ENCODE data around the gene LBR.

The LBR gene

GRCh38 chr1:225362805-225363204, 65.0 kb downstream of the LBR start:
- no peak for TF ChIP-seq CSRNP3 (CRISPR knock-in tag; IDR thresholded peaks at IDR 0.05)
- TF ChIP-seq BACH2 (CRISPR knock-in tag; IDR thresholded peaks at IDR 0.05; ENCODE audit: borderline replicate concordance), result no peak
- no peak for TF ChIP-seq PATZ1 (CRISPR knock-in tag; IDR thresholded peaks at IDR 0.05; ENCODE audit: borderline replicate concordance)
- no peak for ATAC-seq

- ATAC-seq, result no peak
- TF ChIP-seq GLIS3 (CRISPR knock-in tag; IDR thresholded peaks at IDR 0.05) (no peak), RARB (CRISPR knock-in tag; IDR thresholded peaks at IDR 0.05) (no peak), SNAI2 (CRISPR knock-in tag; IDR thresholded peaks at IDR 0.05) (no peak), ZNF565 (CRISPR knock-in tag; conservative IDR thresholded peaks at IDR 0.05; ENCODE audit: low read depth) (no peak), ZNF70 (CRISPR knock-in tag; IDR thresholded peaks at IDR 0.05) (no peak), PATZ1 (CRISPR knock-in tag; IDR thresholded peaks at IDR 0.05; ENCODE audit: borderline replicate concordance) (no peak), OSR1 (CRISPR knock-in tag; IDR thresholded peaks at IDR 0.05) (no peak), ZC3H10 (CRISPR knock-in tag; IDR thresholded peaks at IDR 0.05) (no peak), ESRRG (CRISPR knock-in tag; IDR thresholded peaks at IDR 0.05) (no peak), POU6F1 (CRISPR knock-in tag; IDR thresholded peaks at IDR 0.05; ENCODE audit: borderline replicate concordance, low read depth) (no peak), BACH2 (CRISPR knock-in tag; IDR thresholded peaks at IDR 0.05; ENCODE audit: borderline replicate concordance) (no peak), ARNTL (CRISPR knock-in tag; IDR thresholded peaks at IDR 0.05; ENCODE audit: borderline replicate concordance, low read depth) (no peak), TOX (CRISPR knock-in tag; IDR thresholded peaks at IDR 0.05; ENCODE audit: borderline replicate concordance) (no peak), ISL1 (CRISPR knock-in tag; IDR thresholded peaks at IDR 0.05) (no peak), CREB5 (CRISPR knock-in tag; IDR thresholded peaks at IDR 0.05; ENCODE audit: low read depth) (no peak), TSHZ2 (CRISPR knock-in tag; IDR thresholded peaks at IDR 0.05) (no peak), CSRNP3 (CRISPR knock-in tag; IDR thresholded peaks at IDR 0.05) (no peak), ZNF8 (CRISPR knock-in tag; IDR thresholded peaks at IDR 0.05) (no peak)
Measured at GRCh38 chr1:225361176-225361575, 66.7 kb downstream of the LBR start.
